Stimulated activated naive CD8-positive, alpha-beta T cell treated with anti-CD3 and anti-CD28 coated beads, Interleukin-15, Interleukin-2, amounts not matched to agents 100 ng/mL and 50 ng/mL, for 24 hours (primary cell): ENCODE results near the gene PAK2.
A peak's percentile ranks its signal among the peaks of the same experiment; 100 is the strongest.
"Not testable (repeated sequence)": the region's sequence is repeated elsewhere in the genome, so short reads cannot be mapped to it uniquely, and the experiment has no call there.

ENCODE experiments used
- H3K27ac Mint-ChIP-seq: one replicate; pipeline ENCODE4 v1.8.0; 2021; ENCODE audit warnings: mild to moderate bottlenecking, mixed read lengths
- H3K27me3 Mint-ChIP-seq: one replicate; pipeline ENCODE4 v1.8.0; 2021; ENCODE audit warnings: mixed read lengths
- H3K36me3 Mint-ChIP-seq: one replicate; pipeline ENCODE4 v1.8.0; 2021; ENCODE audit warnings: low read depth, mixed read lengths
- H3K4me1 Mint-ChIP-seq: one replicate; pipeline ENCODE4 v1.8.0; 2021; ENCODE audit warnings: low read depth, mixed read lengths
- H3K4me3 Mint-ChIP-seq: one replicate; pipeline ENCODE4 v1.8.0; 2021; ENCODE audit warnings: mild to moderate bottlenecking, mixed read lengths
- H3K9me3 Mint-ChIP-seq: one replicate; pipeline ENCODE4 v1.8.0; 2021; ENCODE audit warnings: mixed read lengths

The PAK2 gene

DNA sequence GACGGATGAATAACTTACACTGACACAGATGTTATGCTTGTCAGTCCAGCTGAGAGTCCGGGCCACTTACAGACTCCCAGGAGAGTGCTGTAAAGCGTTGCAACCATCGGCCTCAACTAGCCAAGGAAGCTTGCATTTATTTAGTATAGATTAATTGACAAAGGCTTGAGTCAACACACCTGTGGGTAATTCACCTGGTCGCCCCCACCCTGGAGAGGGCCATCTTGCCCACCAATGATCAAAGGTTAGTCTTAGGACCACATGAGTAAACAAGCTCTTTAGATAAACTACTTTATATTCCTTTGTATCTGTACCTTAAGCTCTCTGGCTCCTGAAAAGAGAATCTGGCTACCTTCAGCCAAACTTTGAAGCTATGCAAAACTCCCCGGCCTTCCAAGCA is 51.0 kb downstream of the PAK2 start:
- Mint-ChIP-seq H3K27ac (no peak overlapping the region), H3K36me3 (peaks cover 60% of the 10 kb centered on the region), H3K4me3 (no peak overlapping the region), H3K27me3 (no peaks in the 10 kb centered on the region), H3K4me1 (peaks cover 16% of the 10 kb centered on the region), H3K9me3 (peaks cover 7% of the 10 kb centered on the region)

DNA sequence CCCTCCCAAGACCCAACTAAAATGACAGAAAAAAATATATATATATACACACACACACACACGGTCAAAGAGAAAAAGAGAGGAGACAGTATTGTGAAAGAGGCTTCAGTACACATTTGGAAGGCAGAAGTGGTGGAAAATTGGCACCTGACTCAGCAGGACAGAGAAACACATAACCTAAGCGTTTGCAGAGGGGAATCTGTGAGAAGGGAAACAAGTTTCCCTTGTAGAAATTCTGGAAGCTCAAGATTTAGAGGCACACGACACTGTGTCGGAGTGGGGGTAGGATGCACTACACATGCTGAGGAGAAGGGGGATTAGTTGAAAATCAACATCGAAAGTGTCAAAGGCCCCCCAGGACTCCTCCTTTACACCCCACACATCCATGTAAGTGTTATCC is 53.1 kb downstream of the PAK2 start:
- Mint-ChIP-seq H3K4me3 (no peak overlapping the region), H3K27me3 (no peaks in the 10 kb centered on the region), H3K4me1 (peaks cover 14% of the 10 kb centered on the region), H3K9me3 (peaks cover 7% of the 10 kb centered on the region), H3K27ac (no peak overlapping the region), H3K36me3 (peaks cover 57% of the 10 kb centered on the region)

DNA sequence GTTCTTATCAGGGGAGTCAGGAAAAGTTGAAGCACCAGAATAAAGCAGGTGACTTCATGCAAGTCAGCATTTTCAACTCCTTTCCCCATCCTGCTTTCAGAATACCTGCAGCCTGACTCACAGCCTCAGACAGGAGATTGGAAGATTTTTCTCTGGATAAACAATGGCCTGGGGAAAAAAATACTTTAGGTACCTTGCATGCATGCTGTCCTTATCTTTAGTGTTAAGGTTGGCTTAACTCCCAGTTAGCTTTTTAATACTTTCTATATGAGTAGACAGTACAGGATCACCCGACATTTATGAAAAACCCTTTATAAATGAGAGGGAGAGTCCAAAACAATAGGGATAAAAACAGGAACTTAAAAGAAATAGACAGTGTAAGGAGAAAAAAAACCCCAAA is 53.6 kb downstream of the PAK2 start:
- Mint-ChIP-seq H3K27me3 (no peaks in the 10 kb centered on the region), H3K9me3 (peaks cover 7% of the 10 kb centered on the region), H3K4me1 (peaks cover 11% of the 10 kb centered on the region), H3K36me3 (peaks cover 57% of the 10 kb centered on the region), H3K4me3 (no peak overlapping the region), H3K27ac (no peak overlapping the region)

DNA sequence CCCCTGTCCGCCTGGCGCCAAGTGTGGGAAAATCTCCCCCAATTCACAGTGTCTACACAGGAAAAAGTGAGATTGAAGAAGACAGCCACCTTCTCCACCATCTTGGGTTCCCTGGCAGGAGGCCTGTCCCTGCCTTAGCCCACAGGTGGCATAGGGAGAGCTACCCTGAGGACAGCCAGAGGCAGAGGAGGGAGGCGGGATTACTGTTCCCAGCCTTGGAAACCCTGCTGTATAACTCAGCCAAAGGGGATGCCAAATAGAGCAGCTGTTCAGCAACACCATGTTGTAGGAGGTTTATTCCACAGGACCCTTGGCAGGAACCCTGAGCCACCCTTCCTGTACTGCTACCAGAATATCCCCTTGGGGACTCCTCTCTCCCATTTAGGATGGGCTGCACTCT is 54.8 kb downstream of the PAK2 start:
- Mint-ChIP-seq H3K27me3 (no peaks in the 10 kb centered on the region), H3K27ac (no peak overlapping the region), H3K4me1 (peaks cover 11% of the 10 kb centered on the region), H3K36me3 (peaks cover 56% of the 10 kb centered on the region), H3K9me3 (peaks cover 7% of the 10 kb centered on the region), H3K4me3 (no peak overlapping the region)

DNA sequence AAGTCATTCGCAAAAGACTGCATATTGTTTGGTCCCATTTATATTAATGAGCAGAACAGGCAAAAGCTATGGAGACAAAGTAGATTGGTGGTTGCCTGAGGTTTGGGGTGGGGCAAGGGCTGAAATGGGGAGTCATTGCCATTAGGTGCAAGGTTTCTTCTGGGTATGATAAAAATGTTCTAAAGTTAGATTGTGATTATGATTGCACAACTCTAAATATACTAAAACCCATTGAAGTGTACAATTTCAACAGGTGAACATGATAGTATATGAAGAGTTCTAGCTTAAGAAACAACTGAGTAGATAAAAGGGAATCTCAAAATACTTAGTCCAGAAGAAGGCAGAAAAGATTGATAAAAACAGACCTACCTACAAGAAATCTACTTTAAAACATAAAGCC is 56.7 kb downstream of the PAK2 start:
- H3K27me3 Mint-ChIP-seq = no peaks in the 10 kb centered on the region
- H3K36me3 Mint-ChIP-seq = peaks cover 41% of the 10 kb centered on the region
- peaks cover 4% of the 10 kb centered on the region for H3K9me3 Mint-ChIP-seq
- no peak overlapping the region for H3K4me3 Mint-ChIP-seq
- no peak overlapping the region for H3K27ac Mint-ChIP-seq
- H3K4me1 Mint-ChIP-seq = peaks cover 11% of the 10 kb centered on the region

DNA sequence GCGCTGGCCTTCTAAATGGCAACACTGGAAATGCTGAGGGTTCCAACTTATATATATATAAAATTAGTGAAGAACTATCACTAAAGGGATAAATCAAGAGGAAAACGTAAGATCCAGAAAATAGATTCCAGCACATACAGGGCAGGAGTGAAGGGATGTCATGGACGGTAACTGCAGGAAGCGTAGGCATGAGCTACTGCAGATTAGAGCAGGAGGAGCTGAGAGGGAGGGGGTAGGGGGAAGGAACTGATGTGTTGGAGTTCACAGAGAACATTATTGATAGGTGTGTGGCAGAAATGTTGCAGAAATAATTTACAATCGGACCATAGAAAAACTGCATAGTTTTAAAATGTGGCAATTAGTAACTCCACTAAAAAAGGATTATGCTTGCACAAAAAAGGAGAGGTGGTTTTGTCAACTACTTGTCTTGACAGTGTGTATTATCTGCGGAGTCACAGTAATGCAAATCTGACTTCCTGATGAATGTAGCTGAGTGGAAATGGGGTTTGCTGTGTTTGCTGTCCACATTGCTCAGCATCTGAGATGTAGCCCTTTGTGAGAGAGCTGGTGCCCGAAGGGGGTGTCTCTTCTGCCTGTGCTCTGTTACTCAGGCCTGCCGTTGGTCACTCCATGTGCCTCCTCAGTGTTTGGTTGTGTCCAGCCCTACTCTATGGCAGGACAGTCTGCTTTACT is 61.2 kb downstream of the PAK2 start:
- Mint-ChIP-seq H3K4me3 (no peak overlapping the region), H3K27ac (no peak overlapping the region), H3K27me3 (no peaks in the 10 kb centered on the region), H3K4me1 (peaks cover 16% of the 10 kb centered on the region), H3K9me3 (no peaks in the 10 kb centered on the region), H3K36me3 (peaks cover 40% of the 10 kb centered on the region)

DNA sequence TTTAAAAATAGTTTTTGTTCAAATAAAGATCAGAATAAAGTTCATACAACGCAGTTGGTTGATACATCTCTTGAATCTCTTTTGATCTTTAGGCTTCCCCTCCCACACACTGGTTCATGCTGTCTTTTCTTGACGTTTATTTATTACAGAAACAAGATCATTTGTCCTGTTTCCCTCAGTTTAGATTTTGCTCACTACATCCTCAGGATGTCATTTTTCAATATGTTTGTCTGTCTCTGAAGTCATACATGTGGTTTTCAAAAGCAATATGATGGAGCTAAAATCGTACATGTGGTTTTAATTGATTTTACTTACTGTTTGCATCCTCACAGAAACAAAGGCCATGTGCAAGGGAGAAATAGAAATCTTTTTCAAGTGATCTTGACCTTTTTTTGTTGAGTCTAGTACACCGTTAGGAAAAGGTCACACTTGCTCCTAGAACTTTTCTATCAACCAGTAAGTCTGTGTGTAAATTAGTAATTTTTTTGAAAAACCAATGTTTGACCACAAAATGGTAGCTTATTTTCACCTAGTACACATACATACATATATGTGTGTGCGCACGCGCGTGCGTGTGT is 64.3 kb downstream of the PAK2 start:
- peaks cover 16% of the 10 kb centered on the region for H3K4me1 Mint-ChIP-seq
- H3K4me3 Mint-ChIP-seq = peak overlapping the region; percentile 2
- H3K27ac Mint-ChIP-seq = peak overlapping the region; percentile 82
- no peaks in the 10 kb centered on the region for H3K27me3 Mint-ChIP-seq
- peaks cover 59% of the 10 kb centered on the region for H3K36me3 Mint-ChIP-seq
- no peaks in the 10 kb centered on the region for H3K9me3 Mint-ChIP-seq

DNA sequence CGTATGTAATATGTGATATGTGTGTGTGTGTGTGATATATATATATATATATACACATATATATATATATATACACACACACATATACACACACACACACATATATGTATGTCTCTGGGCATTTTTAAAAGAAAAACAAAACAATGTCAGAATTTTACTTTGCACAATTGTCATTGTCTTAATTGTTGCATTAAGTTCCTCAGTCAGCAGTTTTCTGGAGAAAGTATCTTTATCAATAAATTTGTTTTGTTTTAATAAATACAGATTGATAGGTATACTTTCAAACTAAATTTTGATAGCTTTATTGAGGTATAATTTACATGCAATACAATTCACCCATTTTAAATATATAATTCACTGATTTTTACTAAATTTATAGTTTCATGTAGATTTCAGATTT is 65.1 kb downstream of the PAK2 start:
- Mint-ChIP-seq H3K4me3 (no peak overlapping the region), H3K9me3 (no peaks in the 10 kb centered on the region), H3K36me3 (peaks cover 62% of the 10 kb centered on the region), H3K27me3 (no peaks in the 10 kb centered on the region), H3K4me1 (peaks cover 19% of the 10 kb centered on the region), H3K27ac (no peak overlapping the region)

DNA sequence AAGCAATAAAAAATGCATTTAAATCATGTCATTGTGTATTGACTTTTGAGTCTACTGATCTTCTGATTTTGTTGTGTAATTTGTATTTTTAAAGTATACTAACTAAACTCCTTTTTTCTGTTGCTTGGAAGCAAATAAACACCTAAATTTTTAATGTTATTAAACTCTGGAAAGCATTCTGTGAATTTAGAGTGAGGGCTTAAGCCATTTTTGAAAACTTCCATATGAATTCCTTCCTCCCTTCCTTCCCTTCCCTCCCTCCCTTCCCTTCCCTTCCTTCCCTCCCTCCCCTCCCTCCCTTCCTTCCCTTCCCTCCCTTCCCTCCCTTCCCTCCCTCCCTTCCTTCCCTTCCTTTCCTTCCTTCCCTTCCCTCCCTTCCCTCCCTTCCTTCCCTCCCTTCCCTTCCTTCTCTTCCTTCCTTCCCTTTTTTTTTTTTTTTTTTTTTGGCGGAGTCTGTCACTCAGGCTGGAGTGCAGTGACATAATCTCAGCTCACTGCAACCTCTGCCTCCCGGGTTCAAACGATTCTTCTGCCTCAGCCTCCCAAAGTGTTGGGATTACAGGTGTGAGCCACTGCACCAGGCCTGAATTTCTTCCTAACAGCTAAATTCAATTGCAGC is 71.4 kb downstream of the PAK2 start:
- Mint-ChIP-seq H3K4me3 (no peak overlapping the region), H3K4me1 (peaks cover 3% of the 10 kb centered on the region), H3K27me3 (no peaks in the 10 kb centered on the region), H3K9me3 (no peaks in the 10 kb centered on the region), H3K27ac (peak overlapping the region; percentile 19), H3K36me3 (peaks cover 65% of the 10 kb centered on the region)

DNA sequence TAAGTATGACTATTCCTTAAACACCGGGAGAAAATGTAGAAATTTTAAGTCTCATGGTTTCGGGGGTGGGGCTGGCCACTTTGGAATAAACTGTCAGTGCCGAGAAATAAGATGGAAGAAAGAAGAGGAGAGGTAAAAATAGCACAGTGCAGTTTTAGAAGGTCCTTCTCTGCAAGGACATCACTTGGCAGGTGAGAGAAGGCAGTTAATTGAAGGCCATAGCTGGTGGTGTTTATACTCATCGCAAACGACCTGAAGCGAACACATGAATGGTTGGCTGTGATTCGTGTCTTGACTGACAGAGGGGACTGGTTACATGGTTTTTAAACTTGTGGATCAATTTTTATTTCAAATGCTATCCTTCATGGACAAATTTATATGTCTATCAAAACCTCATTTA is 73.2 kb downstream of the PAK2 start:
- H3K4me1 Mint-ChIP-seq = peaks cover 3% of the 10 kb centered on the region
- no peaks in the 10 kb centered on the region for H3K27me3 Mint-ChIP-seq
- H3K9me3 Mint-ChIP-seq = no peaks in the 10 kb centered on the region
- H3K36me3 Mint-ChIP-seq = peaks cover 55% of the 10 kb centered on the region
- H3K27ac Mint-ChIP-seq = no peak overlapping the region
- no peak overlapping the region for H3K4me3 Mint-ChIP-seq

DNA sequence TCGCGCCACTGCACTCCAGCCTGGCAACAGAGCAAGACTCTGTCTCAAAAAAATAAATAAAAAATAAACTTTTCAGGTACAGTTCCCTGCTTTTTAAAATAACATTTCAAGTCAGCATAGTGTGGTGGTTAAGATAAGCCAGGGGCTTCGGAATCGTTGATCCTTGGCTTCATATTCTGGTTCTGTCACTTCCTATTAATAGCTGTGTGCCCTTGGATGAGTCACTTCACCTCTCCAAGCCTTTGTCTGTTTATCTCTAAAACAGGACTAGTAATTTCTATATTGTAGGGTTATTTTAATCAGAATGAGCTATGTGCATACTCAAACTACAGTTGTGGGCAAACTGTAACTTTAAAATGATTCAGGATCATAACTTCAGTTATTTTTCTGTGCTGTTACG is 74.2 kb downstream of the PAK2 start:
- Mint-ChIP-seq H3K27ac (no peak overlapping the region), H3K4me3 (no peak overlapping the region), H3K9me3 (no peaks in the 10 kb centered on the region), H3K27me3 (no peaks in the 10 kb centered on the region), H3K36me3 (peaks cover 53% of the 10 kb centered on the region), H3K4me1 (peaks cover 3% of the 10 kb centered on the region)

DNA sequence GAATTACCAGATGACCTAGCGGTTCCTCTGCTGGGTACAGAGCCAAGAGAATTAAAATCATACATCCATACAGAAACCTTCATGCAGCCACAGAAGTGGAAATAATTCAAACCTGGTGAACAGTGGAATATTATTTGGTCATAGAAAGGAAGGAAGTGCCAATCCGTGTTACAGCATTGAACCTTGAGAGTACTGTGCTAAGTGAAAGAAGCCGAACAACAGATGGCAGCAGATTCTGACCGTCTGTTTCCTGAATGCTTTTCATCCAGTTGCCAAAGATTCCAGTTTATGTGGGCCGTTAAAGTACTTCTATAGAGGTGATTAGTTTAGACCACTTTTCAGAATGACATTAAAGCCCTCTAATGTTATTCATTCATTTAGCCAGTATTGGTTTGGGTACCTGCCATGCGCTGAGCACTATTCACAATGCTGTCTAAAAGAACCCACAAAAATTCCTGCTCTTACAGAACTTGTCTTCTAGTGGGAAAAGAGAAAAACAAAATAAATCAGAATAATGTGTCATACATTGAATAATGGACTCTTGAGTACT is 82.2 kb downstream of the PAK2 start:
- H3K4me1 Mint-ChIP-seq = no peaks in the 10 kb centered on the region
- H3K27me3 Mint-ChIP-seq = no peaks in the 10 kb centered on the region
- H3K4me3 Mint-ChIP-seq = no peak overlapping the region
- peaks cover 52% of the 10 kb centered on the region for H3K36me3 Mint-ChIP-seq
- H3K9me3 Mint-ChIP-seq = no peaks in the 10 kb centered on the region
- no peak overlapping the region for H3K27ac Mint-ChIP-seq

DNA sequence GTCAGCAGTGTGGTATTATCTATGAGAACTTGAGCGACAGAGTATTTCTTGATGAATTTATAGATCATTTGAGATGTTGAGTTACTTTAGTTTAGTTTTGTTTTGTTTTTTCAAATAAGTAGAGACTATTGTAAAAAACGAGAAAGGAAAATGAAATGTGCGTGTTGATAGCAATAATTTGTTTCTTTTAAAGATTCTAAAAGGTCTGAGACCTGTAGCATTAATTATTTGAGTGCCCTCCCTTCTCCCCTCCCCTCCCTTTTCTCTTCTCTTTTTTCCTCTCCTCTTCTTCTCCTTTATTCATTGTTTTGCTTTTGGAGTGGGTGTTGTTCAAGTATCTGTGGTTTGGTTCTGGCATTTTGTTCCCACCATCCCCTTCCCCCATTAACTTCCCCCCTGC is 90.0 kb downstream of the PAK2 start:
- H3K9me3 Mint-ChIP-seq, H3K4me1 Mint-ChIP-seq, H3K4me3 Mint-ChIP-seq, H3K27me3 Mint-ChIP-seq: not testable (repeated sequence)
- peak overlapping the region; percentile 29 for H3K27ac Mint-ChIP-seq
- H3K36me3 Mint-ChIP-seq = peaks cover 43% of the 10 kb centered on the region

DNA sequence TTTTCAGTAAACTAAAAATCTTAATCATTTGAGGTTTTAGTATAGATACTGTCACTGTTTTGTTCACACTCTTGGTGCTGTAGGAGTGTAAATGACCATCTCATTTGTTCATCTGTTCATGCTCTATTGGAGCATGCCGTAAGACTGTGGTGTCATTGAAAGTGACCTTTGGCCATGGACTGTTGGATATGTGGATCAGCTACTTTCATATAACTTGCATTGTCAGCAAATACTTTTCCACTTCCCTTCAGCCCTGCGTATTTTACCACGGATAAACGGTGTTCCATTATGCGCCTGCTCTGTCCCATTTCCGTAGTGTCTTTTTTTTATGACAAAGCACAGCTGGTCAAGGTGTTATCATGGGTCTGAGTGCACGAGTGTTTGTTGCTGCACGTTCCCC is 95.4 kb downstream of the PAK2 start:
- no peaks in the 10 kb centered on the region for H3K9me3 Mint-ChIP-seq
- no peaks in the 10 kb centered on the region for H3K27me3 Mint-ChIP-seq
- no peaks in the 10 kb centered on the region for H3K4me1 Mint-ChIP-seq
- no peak overlapping the region for H3K27ac Mint-ChIP-seq
- peaks cover 15% of the 10 kb centered on the region for H3K36me3 Mint-ChIP-seq
- no peak overlapping the region for H3K4me3 Mint-ChIP-seq

DNA sequence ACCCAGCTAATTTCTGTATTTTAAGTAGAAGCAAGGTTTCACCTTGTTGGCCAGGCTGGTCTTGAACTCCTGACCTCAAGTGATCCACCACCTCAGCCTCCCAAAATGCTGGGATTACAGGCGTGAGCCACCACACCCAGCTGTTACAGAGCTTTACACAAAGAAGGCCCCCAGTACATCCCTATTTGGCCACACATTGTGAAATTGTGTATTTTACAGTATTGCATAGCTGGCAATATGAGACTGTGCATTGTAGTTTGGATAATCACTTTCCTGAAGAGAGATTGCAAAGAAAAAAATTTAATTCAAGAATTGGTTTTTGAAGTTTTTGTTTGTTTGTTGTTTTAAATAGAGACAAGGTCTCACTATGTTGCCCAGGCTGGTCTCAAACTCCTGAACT is 97.0 kb downstream of the PAK2 start:
- not testable (repeated sequence) for H3K4me3 Mint-ChIP-seq, H3K36me3 Mint-ChIP-seq

More for the DNA sequence above, 97.0 kb downstream of the PAK2 start:
- H3K27me3 Mint-ChIP-seq, H3K9me3 Mint-ChIP-seq, H3K27ac Mint-ChIP-seq, H3K4me1 Mint-ChIP-seq: not testable (repeated sequence)
